GM21515 (cell line): ENCODE measurements around the gene LRRC37A3.
"Not testable (repeated sequence)": the region's sequence is repeated elsewhere in the genome, so short reads cannot be mapped to it uniquely, and the experiment has no call there.

Source experiments
- ATAC-seq: cut with Tn5 transposase; IDR thresholded peaks from one replicate; pipeline ENCODE4 v1.9.1; 2021; ENCODE audit not compliant: unreplicated experiment

Gene LRRC37A3

GRCh38 chr17:64836623-64837017, 82.7 kb downstream of the LRRC37A3 start:
- peak; percentile 32 for ATAC-seq

- ATAC-seq, result not testable (repeated sequence)
Observed at GRCh38 chr17:64834060-64834459, 85.2 kb downstream of the LRRC37A3 start.

GRCh38 chr17:64830631-64831040, 88.6 kb downstream of the LRRC37A3 start:
- ATAC-seq, result not testable (repeated sequence)

GRCh38 chr17:64829824-64830630, 89.3 kb downstream of the LRRC37A3 start:
- ATAC-seq, result not testable (repeated sequence)

- ATAC-seq, result not testable (repeated sequence)
Observed at GRCh38 chr17:64829068-64829467, 90.2 kb downstream of the LRRC37A3 start.

GRCh38 chr17:64818904-64819303, 100.4 kb downstream of the LRRC37A3 start:
- ATAC-seq, result not testable (repeated sequence)

GRCh38 chr17:64815833-64816198, 103.5 kb downstream of the LRRC37A3 start:
- ATAC-seq, result not testable (repeated sequence)

GRCh38 chr17:64814993-64815832, 104.1 kb downstream of the LRRC37A3 start:
- ATAC-seq, result not testable (repeated sequence)

GRCh38 chr17:64808178-64808977, 110.9 kb downstream of the LRRC37A3 start:
- peak; percentile 79 for ATAC-seq
